Sciatic nerve (tissue), 2 donors: ENCODE results near the gene MFRP. TPM values are rescaled to one million over a fixed set of nuclear protein-coding genes. Genes with fewer than 3 reads are reported as not detected.

Source experiments
- ATAC-seq: fragments of 200-7000 bp; cut with Tn5 transposase; one replicate; pipeline ENCODE4 v1.9.1; 2020; ENCODE audit warnings: mild to moderate bottlenecking, moderate library complexity
- DNase-seq: peaks from one replicate; pipeline ENCODE4 v3.0.0-alpha.2; 2020; ENCODE audit warnings: low spot score
- intact Hi-C: fragments of 100-400 bp; cut with DNase I; formaldehyde crosslinking; loops from one replicate; pipeline ENCODE4 v1.14.2; 2022
- total RNA-seq: library from RNA; stranded (reverse); fragmentation: NEBNext Ultra II Directional; extraction: Animal tissue kit (Norgen Biotek cat#: 25700); gene quantifications from one replicate; pipeline ENCODE4 v1.2.1, GENCODE V29; 2021
- donor health status: DM: no; HTN: no; CAD: no.
- donor health status: DM: no; HTN: no; CAD: no.

Gene MFRP
- total RNA-seq, 1 donor from 2014 or later = not detected

DNA sequence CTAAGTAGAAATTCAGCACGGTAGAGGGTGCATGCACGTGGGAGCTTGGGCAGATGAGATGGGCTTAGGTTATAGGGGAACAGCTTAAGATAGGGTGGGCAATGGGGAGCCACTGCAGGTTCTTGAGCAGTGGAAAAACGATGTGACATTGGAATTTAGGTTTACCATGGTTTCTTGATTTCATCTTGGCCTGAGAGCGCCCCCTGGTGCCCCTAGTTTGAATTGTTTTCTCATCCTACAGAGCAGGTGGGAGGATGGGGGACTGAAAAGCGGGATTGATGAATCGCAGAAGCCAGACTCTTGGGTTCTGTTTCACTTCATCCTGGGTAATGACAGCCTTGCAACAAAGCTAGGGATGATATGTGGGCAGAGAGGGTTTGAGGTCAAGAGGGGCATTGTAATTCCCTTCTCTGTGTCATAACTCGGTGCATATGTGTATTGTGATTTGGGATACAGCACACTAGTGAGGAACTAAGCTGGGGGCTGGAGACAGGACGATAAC, 22.9 kb downstream of the MFRP start:
- intact Hi-C loops = no loop called here
- peak; percentile 13 for ATAC-seq
- DNase-seq = peak; percentile 88

DNA sequence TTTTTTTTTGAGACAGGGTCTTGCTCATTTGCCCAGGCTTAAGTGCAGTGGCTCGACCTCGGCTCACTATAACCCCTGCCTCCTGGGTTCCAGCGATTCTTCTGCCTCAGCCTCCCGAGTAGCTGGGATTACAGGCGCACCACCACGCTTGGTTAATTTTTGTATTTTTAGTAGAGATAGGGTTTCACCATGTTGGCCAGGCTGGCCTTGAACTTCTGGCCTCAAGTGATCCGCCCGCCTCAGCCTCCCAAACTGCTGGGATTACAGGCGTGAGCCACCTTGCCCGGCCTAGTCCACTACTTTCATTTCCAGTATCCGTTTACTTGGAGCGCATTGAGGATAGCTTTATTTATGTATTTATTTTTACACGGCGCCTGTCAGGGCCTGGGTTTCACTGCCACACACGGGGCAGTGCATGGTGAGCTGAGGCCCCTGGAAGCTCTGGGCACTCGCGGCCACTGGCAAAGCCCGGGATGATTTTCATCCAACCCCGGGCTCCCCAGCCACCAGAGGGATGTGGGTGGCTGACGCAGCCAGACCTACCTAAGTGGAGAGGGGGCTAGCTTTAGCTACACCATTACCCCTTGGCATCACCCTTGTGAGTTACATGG, 23.5 kb downstream of the MFRP start:
- intact Hi-C loops = no loop called here
- ATAC-seq (no peak), DNase-seq (no peak)

DNA sequence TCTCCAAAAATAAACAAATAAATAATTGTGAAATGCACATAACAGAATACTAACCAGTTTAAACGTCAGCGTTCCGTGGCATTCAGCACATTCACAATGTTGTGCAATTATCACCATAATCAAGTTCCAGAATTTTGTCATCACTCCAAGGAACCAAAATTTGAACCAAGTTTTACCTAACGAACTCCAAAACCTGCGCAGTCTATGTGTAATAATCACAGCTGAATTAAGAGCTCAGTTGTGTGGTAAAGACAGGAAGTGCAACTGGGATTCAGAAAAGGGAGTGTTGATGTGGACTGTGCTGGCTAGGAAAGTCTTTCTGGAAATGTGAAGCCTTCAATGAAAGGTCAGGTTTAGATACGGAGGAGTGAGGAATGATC, 24.2 kb downstream of the MFRP start:
- intact Hi-C loops = no loop called here
- no peak for ATAC-seq

GRCh38 chr11:119320776-119321524, 25.6 kb downstream of the MFRP start:
- DNase-seq (peak; percentile 81), ATAC-seq (peak; percentile 46)
- intact Hi-C loops = no loop called here

More for the DNA sequence above, 24.2 kb downstream of the MFRP start:
- DNase-seq = no peak

GRCh38 chr11:119320240-119320775, 26.2 kb downstream of the MFRP start:
- intact Hi-C loops = no loop called here
- ATAC-seq = peak; percentile 2
- DNase-seq = peak; percentile 85

DNA sequence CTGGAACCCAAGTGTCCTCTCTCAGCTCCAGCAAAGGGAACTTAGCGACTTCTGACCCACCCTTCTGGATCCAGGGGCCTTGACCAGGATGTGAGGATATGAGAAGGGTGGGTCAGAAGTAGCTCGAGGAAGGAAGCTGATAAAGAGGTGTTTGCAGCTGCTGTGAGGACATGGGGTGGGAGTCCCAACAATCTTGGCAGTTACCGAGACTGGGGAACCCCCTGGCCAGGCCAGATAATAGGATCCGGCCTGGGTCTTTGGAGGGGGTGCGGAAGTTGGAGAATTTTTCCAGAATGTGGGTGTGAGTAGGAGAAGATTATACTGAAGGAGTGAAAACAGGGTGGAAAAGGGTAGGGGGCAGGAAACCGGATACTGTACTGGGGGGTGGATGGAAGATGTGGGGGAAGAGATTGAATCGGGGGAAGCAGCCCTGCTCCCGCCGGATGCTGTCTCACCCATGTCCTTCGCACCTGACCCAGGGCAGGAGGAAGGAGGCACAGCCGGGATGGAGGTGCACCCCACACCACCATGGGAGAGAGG, 26.7 kb downstream of the MFRP start:
- intact Hi-C loops = no loop called here
- DNase-seq (no peak), ATAC-seq (no peak)

- intact Hi-C loops = no loop called here
- no peak for DNase-seq
Observed at GRCh38 chr11:119319136-119319699, 27.3 kb downstream of the MFRP start.

DNA sequence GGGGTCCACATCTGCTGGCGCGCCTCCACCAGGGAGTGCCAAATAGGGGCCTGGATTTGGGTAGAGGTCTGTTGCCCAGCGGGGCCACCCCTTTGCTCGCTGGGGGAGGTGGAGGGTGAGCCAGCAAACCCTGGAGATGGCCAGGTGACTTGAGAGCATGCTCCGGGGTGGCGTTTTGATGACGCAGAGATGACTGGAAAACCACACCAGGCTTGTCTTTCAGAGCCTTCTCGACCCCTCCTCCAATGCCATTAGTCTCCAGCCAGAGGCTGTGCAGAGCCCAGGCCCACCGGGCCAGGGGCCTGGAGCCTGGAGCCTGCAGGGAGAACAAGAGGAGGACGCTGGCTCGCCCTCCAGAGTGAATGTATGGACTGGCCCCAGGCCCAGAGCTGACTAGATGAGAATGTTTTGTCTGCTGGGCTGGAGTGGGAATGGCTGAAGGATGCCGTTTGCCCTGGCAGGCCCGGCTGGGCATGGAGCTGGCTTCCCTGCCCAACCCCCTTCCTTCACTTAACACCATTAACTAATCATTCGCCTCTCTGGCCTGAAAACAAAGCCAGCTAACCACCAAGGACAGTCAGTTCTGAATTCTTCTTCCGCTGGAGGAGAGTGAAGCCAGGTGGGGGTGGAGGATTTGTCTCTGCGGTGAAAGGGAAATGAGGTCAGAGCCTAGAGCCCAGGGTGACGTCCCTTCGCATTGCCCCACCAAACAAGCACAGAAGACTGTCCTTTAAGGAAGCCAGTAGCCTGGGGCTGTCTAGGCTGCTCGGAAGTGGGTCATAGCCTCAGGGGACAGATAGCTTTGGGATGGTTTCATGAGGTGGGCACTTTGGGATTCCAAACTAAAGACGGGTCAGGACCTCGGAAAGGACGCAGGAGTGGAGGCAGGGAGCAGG, 28.0 kb downstream of the MFRP start:
- ATAC-seq = no peak

More at GRCh38 chr11:119319136-119319699, 27.3 kb downstream of the MFRP start:
- ATAC-seq = no peak

DNA sequence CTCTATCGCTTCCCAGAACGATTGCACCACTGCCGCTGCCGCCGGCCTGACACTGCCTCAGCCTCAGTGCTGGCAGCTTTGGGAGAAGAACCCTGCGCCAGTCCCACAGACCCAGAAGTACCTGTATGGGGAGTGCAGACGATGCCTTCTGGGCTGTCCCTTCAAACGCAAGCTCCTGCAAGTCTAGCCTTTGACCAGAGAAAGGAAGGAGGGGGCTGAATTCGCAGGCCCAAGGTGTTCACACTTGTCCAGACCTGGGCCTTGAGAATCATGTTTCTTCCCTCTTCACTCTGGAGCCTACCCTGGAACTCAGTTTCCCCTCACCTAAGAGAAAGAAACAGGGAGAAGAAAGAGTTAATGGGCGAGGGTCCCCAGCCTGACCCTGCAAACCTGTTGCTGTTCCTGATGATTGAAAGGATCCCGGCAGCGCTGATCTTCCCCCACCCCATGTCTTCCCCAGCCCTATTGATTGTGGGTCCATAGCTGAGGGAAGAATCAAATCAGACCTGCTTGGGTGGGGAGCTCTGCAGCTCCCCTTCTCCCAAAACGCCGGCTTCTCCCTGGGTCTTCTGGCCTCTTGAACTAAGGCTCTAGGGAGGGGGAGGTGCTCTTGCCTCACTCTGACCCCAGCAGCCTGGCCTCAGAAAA, 28.8 kb downstream of the MFRP start:
- intact Hi-C loops = no loop called here
- no peak for ATAC-seq
- peak; percentile 57 for DNase-seq

More for the DNA sequence above, 28.0 kb downstream of the MFRP start:
- intact Hi-C loops = no loop called here
- no peak for DNase-seq

- DNase-seq = no peak
- ATAC-seq = peak; percentile 5
- intact Hi-C loops = no loop called here
Observed at GRCh38 chr11:119316729-119317591, 29.5 kb downstream of the MFRP start, which contains the start of gene MCAM. Gene MCAM, minus strand, starts transcription at chr11:119317130. Its CDS starts 29 bp downstream, at chr11:119317101.

- ATAC-seq (peak; percentile 30), DNase-seq (peak; percentile 84)
- intact Hi-C loops = no loop called here
Observed at GRCh38 chr11:119316016-119316728, 30.3 kb downstream of the MFRP start.

DNA sequence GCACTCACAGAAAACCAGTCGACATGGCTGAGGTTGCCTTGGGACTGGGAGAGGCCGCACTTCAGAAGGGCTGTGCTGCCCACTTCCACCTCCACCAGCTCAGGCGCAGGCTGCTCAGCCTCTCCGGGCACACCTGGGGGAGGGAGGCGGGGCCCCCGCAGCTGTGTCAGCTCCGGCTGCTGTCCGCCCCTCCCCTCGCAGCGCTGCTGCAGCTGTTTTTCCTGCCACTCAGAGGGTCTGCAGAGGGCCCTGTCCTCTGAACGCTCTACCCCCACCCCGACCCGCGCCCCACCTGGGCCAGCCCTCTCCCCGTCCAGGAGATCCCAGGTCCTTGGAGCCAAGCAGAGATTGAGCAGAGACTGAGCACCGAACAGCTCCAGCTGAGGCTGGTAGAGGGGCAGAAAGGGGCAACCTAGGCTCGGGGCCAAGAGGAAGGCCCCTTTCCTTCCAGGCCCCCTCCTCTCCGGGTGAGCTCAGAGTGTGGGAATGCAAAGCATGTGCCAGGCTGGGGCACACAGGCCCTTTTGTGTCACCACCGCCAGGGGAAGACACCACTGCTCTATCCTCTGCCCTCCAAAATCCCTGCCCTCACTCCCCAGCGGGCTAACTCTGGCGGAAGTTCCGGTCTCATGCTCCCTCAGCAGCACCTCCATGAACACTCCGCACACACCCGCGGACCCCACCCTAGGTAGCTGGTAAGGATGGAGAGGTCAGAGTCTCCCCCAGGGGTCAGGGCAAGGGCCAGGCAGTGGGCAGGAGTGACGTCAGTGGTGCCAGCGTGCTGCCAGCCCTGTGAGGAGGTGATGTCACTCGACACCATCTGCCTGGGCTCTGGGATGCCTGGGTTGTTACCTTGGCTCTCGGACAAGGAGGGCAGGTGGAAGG, 31.1 kb downstream of the MFRP start:
- intact Hi-C loops = no loop called here
- ATAC-seq = peak; percentile 48
- DNase-seq = peak; percentile 72

DNA sequence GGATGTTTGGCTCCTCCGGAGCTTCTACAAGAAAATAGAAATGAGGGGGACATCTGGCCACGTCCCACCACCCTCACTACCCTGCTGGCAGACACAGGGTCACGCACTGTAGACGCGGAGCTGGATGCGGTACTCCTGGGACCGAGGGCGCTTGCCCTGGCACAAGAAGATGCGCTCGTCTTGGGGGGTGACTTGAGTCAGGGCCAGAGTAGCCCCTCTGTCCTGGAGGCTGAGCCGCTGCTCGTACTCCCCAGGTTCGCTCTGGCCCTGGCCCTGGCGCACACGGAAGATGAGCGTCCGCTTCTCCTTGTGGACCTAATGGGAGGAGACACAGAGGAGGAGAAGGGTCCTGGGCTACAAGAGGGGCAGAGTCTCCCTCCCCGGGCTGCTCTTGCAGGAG, 31.8 kb downstream of the MFRP start:
- ATAC-seq = no peak
- no peak for DNase-seq
- intact Hi-C loops = no loop called here

GRCh38 chr11:119310682-119311052, 35.8 kb downstream of the MFRP start:
- ATAC-seq = no peak
- DNase-seq = no peak
- intact Hi-C loops = no loop called here

- ATAC-seq (no peak), DNase-seq (no peak)
- intact Hi-C loops = no loop called here
Observed at GRCh38 chr11:119309953-119310681, 36.4 kb downstream of the MFRP start.
